Lower leg skin (tissue), 4 donors: ENCODE results near the gene MTHFD1. TPM values are rescaled to one million over a fixed set of nuclear protein-coding genes. Genes with fewer than 3 reads are reported as not detected.

Experiments
- DNase-seq, 2 donors: peaks; one replicate each; pipeline ENCODE4 v3.0.0-alpha.2; 2019; ENCODE audit warnings: low spot score in 2 of 2
- H3K4me3 ChIP-seq: fragments of 200-600 bp; sonication (generic); 2 replicates; pipeline ENCODE4 v1.5.1; 2017; ENCODE audit warnings: mild to moderate bottlenecking, low read depth; ENCODE audit not compliant: poor library complexity, severe bottlenecking
- CTCF ChIP-seq, 3 donors: fragments of 450-650 bp; IDR thresholded peaks; one replicate each; pipeline ENCODE4 v1.5.1; 2016; ENCODE audit warnings: antibody characterized with exemption in 3 of 3, mild to moderate bottlenecking in 3 of 3, moderate library complexity in 2 of 3
- POLR2A ChIP-seq, 2 donors: fragments of 450-650 bp; IDR thresholded peaks; one replicate each; pipeline ENCODE4 v1.6.1; 2016 to 2017; ENCODE audit warnings: antibody characterized with exemption in 2 of 2, mild to moderate bottlenecking in 1 of 2, moderate library complexity in 1 of 2
- WGBS, 2 donors: methylation state at CpG; one replicate each; pipeline ENCODE4 v1.1.5; 2018; 5-methylcytosine and 5-hydroxymethylcytosine counted together
- intact Hi-C: fragments of 100-400 bp; cut with DNase I; formaldehyde crosslinking; loops from one replicate; pipeline ENCODE4 v1.15.0; 2023; ENCODE audit warnings: low total_unique reads
- total RNA-seq, 4 donors: library from RNA; depleted of rRNA; stranded (reverse); fragments of >200 nt; gene quantifications; one replicate each; pipeline ENCODE4 v1.1.0, GENCODE V29; 2016

MTHFD1 gene
- total RNA-seq, 4 donors from 2014 or later = 26.3 to 28.7 (median 27.9) TPM

GRCh38 chr14:64475585-64476273, 87.6 kb downstream of the MTHFD1 start:
- no peak overlapping the region for H3K4me3 ChIP-seq
- WGBS, 2 donors = 87 to 90% methylated on average over 8 of the region's 8 CpGs
- no peak for DNase-seq
- intact Hi-C loops = no loop called here
- TF ChIP-seq POLR2A (IDR thresholded peaks at IDR 0.05) (no peak), CTCF (IDR thresholded peaks at IDR 0.05) (no peak)

GRCh38 chr14:64476438-64476837, 88.3 kb downstream of the MTHFD1 start:
- WGBS, 2 donors = 92 to 96% methylated on average over 8 of the region's 8 CpGs
- TF ChIP-seq CTCF (IDR thresholded peaks at IDR 0.05) (no peak), POLR2A (IDR thresholded peaks at IDR 0.05) (no peak)
- intact Hi-C loops = no loop called here
- H3K4me3 ChIP-seq = no peak overlapping the region
- no peak for DNase-seq

GRCh38 chr14:64478634-64479250, 90.6 kb downstream of the MTHFD1 start:
- no peak for DNase-seq
- H3K4me3 ChIP-seq = no peak overlapping the region
- intact Hi-C loops = no loop called here
- TF ChIP-seq POLR2A (IDR thresholded peaks at IDR 0.05) = no peak
- TF ChIP-seq CTCF (IDR thresholded peaks at IDR 0.05) = no peak

GRCh38 chr14:64488590-64489099, 100.5 kb downstream of the MTHFD1 start:
- intact Hi-C loops = no loop called here
- no peak overlapping the region for H3K4me3 ChIP-seq
- no peak for DNase-seq
- TF ChIP-seq POLR2A (IDR thresholded peaks at IDR 0.05) (no peak), CTCF (IDR thresholded peaks at IDR 0.05) (no peak)
- WGBS, 2 donors = 82 to 98% methylated on average over 5 of the region's 5 CpGs

GRCh38 chr14:64491637-64492036, 103.5 kb downstream of the MTHFD1 start:
- no peak for TF ChIP-seq POLR2A (IDR thresholded peaks at IDR 0.05)
- no peak for TF ChIP-seq CTCF (IDR thresholded peaks at IDR 0.05)
- H3K4me3 ChIP-seq = no peak overlapping the region
- intact Hi-C loops = no loop called here
- DNase-seq = no peak
- WGBS, 2 donors = 82 to 86% methylated on average over 2 of the region's 2 CpGs
